Ovary (tissue), 3 donors: ENCODE results near the gene ADGRB2.

Source experiments
- EP300 ChIP-seq: sonication (generic); formaldehyde crosslinking; IDR thresholded peaks from one replicate; pipeline ENCODE4 v1.6.1; 2017; ENCODE audit warnings: antibody characterized with exemption
- POLR2A ChIP-seq: fragments of 450-650 bp; IDR thresholded peaks from one replicate; pipeline ENCODE4 v1.6.1; 2017; ENCODE audit warnings: antibody characterized with exemption, mild to moderate bottlenecking, moderate library complexity
- TF ChIP-seq, protein P1 (sequence below), 3 donors: fragments of 450-650 bp in 2 of 3; fragments of 200-600 bp in 1 of 3; IDR thresholded peaks; one replicate each; pipeline versions ENCODE4 v1.5.1 to v1.8.0; 2016 to 2022; ENCODE audit warnings: antibody characterized with exemption in 3 of 3, mild to moderate bottlenecking in 1 of 3
- donor health status: DM: no; HTN: no; CAD: no.

DNA sequence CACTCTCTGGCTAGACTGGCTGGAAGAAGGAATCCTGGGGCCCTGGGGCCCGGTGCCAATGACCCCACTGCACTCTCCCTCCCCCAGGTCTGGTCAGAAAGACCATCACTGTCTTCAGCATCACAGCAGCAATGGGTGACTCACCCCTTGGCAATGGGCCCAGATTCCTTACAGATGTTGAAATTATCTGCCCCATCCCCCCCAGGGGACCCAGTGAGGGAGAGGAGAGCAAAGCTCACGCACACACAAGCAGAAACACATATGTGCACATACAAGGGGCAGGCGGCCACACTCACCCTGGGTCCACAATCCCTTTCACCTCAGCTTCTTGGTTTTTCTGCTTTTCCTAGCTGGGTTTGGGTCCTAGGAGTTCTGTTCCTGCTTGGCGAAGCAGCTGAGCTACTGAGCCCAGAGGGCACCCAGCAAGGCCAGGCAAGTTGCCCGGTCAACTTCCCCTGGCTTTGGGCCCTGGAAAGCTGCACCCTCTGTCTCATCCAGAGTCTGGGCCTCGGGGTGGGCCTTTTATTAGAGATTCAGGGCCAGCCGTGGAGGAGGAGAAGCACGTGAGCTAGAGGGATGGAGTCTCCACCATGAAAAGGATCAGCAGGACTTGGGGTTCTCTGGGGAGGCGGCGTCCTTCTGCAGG lies 62.9 kb downstream of the ADGRB2 start:
- TF ChIP-seq, protein P1, sequence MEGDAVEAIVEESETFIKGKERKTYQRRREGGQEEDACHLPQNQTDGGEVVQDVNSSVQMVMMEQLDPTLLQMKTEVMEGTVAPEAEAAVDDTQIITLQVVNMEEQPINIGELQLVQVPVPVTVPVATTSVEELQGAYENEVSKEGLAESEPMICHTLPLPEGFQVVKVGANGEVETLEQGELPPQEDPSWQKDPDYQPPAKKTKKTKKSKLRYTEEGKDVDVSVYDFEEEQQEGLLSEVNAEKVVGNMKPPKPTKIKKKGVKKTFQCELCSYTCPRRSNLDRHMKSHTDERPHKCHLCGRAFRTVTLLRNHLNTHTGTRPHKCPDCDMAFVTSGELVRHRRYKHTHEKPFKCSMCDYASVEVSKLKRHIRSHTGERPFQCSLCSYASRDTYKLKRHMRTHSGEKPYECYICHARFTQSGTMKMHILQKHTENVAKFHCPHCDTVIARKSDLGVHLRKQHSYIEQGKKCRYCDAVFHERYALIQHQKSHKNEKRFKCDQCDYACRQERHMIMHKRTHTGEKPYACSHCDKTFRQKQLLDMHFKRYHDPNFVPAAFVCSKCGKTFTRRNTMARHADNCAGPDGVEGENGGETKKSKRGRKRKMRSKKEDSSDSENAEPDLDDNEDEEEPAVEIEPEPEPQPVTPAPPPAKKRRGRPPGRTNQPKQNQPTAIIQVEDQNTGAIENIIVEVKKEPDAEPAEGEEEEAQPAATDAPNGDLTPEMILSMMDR (IDR thresholded peaks at IDR 0.05), result no peak
- TF ChIP-seq POLR2A, result no peak
- TF ChIP-seq EP300, result peak; percentile 71
